Embryonic facial prominence (tissue), 1 donor: ENCODE data around the gene MPG.
A peak's percentile ranks its signal among the peaks of the same experiment; 100 is the strongest.
"Not testable (repeated sequence)": the region's sequence is repeated elsewhere in the genome, so short reads cannot be mapped to it uniquely, and the experiment has no call there.

Experiments
- DNase-seq: peaks from one replicate; pipeline ENCODE4 v3.0.0-alpha.2; 2016; ENCODE audit errors: extremely low spot score

Gene MPG

GRCh38 chr16:112153-112840 lies 34.3 kb downstream of the MPG start:
- DNase-seq = no peak

GRCh38 chr16:114327-114726 lies 36.3 kb downstream of the MPG start:
- DNase-seq = no peak

- no peak for DNase-seq
Observed at GRCh38 chr16:116015-116414, 38.0 kb downstream of the MPG start.

- peak; percentile 12 for DNase-seq
Observed at GRCh38 chr16:117379-118365, 39.6 kb downstream of the MPG start.

GRCh38 chr16:118857-119256 lies 40.8 kb downstream of the MPG start:
- DNase-seq = no peak

GRCh38 chr16:119295-119694 lies 41.3 kb downstream of the MPG start:
- no peak for DNase-seq

- no peak for DNase-seq
Observed at GRCh38 chr16:119835-120491, 41.9 kb downstream of the MPG start.

GRCh38 chr16:120756-121155 lies 42.7 kb downstream of the MPG start:
- no peak for DNase-seq

- DNase-seq = no peak
Observed at GRCh38 chr16:122361-122760, 44.3 kb downstream of the MPG start.

GRCh38 chr16:123558-124350 lies 45.7 kb downstream of the MPG start:
- not testable (repeated sequence) for DNase-seq

- DNase-seq = no peak
Observed at GRCh38 chr16:125011-125410, 47.0 kb downstream of the MPG start.

- DNase-seq = no peak
Observed at GRCh38 chr16:129075-129474, 51.0 kb downstream of the MPG start.

- DNase-seq = no peak
Observed at GRCh38 chr16:130533-131173, 52.6 kb downstream of the MPG start.

GRCh38 chr16:132120-132519 lies 54.1 kb downstream of the MPG start:
- no peak for DNase-seq

GRCh38 chr16:133716-134115 lies 55.7 kb downstream of the MPG start:
- DNase-seq = no peak
